ENCODE measurements around the gene HAUS2.
"Not testable (repeated sequence)": the region's sequence is repeated elsewhere in the genome, so short reads cannot be mapped to it uniquely, and the experiment has no call there.

Gene HAUS2

DNA sequence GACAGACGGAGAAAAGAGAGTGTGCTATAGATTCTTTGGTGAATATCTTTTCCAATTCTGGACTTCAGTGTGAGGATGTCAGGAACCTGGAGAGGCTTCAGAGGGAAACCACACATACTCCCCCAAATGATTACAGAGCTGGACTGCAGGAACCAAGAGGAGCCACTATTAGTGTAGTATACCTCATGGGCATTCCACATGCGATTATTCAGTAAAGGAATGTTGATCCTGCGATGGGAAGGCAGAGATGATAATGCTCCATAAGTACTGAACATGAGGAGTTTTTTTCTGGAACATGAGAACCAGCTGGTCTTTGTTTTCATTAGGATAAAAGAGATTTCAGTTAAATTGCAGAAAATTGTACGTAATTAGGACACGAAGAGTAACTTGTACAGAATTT is 45.5 kb downstream of the HAUS2 start:
- Histone ChIP-seq H3K27me3 (ENCODE audit: low read length) (no peaks in the 10 kb centered on the region), H3K9me2 (replicated peaks; ENCODE audit: insufficient read depth, low read length) (no peaks in the 10 kb centered on the region), H3K36me3 (ENCODE audit: low read length) (no peaks in the 10 kb centered on the region), H3F3A (ENCODE audit: insufficient read depth) (no peaks in the 10 kb centered on the region), H3K4me2 (ENCODE audit: low read depth, low read length, poor library complexity, severe bottlenecking) (no peak overlapping the region), H3K4me3 (ENCODE audit: insufficient read depth, low read length, poor library complexity, severe bottlenecking) (no peak overlapping the region), H3K9ac (ENCODE audit: low read length) (no peak overlapping the region), H3K9me3 (ENCODE audit: insufficient read depth, low read length) (no peaks in the 10 kb centered on the region), H3K27ac (ENCODE audit: low read depth, low read length) (no peak overlapping the region), H4K20me1 (ENCODE audit: low read depth, low read length) (no peaks in the 10 kb centered on the region), H3K79me2 (ENCODE audit: insufficient read depth, low read length) (no peaks in the 10 kb centered on the region), H2AFZ (ENCODE audit: low read depth, low read length, severe bottlenecking) (no peak overlapping the region)
- TF ChIP-seq, protein P1, sequence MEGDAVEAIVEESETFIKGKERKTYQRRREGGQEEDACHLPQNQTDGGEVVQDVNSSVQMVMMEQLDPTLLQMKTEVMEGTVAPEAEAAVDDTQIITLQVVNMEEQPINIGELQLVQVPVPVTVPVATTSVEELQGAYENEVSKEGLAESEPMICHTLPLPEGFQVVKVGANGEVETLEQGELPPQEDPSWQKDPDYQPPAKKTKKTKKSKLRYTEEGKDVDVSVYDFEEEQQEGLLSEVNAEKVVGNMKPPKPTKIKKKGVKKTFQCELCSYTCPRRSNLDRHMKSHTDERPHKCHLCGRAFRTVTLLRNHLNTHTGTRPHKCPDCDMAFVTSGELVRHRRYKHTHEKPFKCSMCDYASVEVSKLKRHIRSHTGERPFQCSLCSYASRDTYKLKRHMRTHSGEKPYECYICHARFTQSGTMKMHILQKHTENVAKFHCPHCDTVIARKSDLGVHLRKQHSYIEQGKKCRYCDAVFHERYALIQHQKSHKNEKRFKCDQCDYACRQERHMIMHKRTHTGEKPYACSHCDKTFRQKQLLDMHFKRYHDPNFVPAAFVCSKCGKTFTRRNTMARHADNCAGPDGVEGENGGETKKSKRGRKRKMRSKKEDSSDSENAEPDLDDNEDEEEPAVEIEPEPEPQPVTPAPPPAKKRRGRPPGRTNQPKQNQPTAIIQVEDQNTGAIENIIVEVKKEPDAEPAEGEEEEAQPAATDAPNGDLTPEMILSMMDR (IDR thresholded peaks at IDR 0.05; ENCODE audit: insufficient read depth, low read length, poor library complexity, severe bottlenecking): no peak
- no peak for TF ChIP-seq EZH2phosphoT487 (conservative IDR thresholded peaks at IDR 0.05; ENCODE audit: low read length)

DNA sequence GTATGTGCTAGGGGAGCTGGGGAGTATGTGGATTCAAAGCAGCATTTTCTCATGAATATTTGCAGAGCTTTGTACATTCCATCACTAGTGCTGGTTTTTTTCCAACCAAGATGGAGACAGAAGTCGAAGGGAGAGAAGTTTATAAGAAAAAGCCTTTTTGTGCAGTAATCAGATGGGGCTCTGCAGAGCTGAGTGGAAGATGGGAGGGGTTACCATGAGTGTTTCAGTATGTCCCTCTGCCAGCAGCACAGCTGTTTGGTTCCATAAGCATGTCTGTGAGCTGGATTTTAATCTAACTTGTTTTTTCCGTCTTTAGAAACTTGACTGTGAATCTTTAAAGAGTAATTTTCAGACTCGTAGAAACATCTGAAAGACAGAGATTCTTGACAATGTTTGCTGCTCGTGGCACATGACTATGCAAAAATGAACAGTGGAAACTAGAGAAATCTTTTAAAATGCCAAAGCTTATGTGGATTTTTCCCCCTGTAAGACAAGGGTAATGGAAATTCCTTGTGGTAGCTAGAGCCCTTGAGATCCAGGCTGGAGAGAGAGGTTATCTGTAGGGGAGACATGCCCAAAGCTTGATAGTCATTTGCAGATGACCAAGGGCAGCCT is 47.1 kb downstream of the HAUS2 start:
- Histone ChIP-seq H3K27me3 (ENCODE audit: low read length) (no peaks in the 10 kb centered on the region), H3K4me2 (ENCODE audit: low read depth, low read length, poor library complexity, severe bottlenecking) (no peak overlapping the region), H3F3A (ENCODE audit: insufficient read depth) (no peaks in the 10 kb centered on the region), H4K20me1 (ENCODE audit: low read depth, low read length) (no peaks in the 10 kb centered on the region), H3K79me2 (ENCODE audit: insufficient read depth, low read length) (no peaks in the 10 kb centered on the region), H2AFZ (ENCODE audit: low read depth, low read length, severe bottlenecking) (no peak overlapping the region), H3K9ac (ENCODE audit: low read length) (no peak overlapping the region), H3K36me3 (ENCODE audit: low read length) (no peaks in the 10 kb centered on the region), H3K9me2 (replicated peaks; ENCODE audit: insufficient read depth, low read length) (no peaks in the 10 kb centered on the region), H3K4me3 (ENCODE audit: insufficient read depth, low read length, poor library complexity, severe bottlenecking) (no peak overlapping the region), H3K27ac (ENCODE audit: low read depth, low read length) (no peak overlapping the region), H3K9me3 (ENCODE audit: insufficient read depth, low read length) (no peaks in the 10 kb centered on the region)
- TF ChIP-seq, protein P1 (IDR thresholded peaks at IDR 0.05; ENCODE audit: insufficient read depth, low read length, poor library complexity, severe bottlenecking): no peak
- no peak for TF ChIP-seq EZH2phosphoT487 (conservative IDR thresholded peaks at IDR 0.05; ENCODE audit: low read length)

DNA sequence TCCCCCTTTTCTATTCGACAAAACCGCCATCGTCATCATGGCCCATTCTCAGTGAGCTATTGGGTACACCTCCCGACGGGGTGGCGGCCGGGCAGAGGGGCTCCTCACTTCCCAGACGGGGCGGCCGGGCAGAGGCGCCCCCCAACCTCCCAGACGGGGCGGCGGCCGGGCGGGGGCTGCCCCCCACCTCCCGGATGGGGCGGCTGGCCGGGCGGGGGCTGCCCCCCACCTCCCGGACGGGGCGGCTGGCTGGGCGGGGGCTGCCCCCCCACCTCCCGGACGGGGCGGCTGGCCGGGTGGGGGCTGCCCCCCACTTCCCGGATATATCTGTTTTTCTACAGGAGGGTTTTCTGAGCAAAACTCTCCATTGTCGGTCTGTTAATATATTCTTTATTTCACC is 52.7 kb downstream of the HAUS2 start:
- not testable (repeated sequence) for H3K9me3 ChIP-seq (ENCODE audit: insufficient read depth, low read length); H3F3A ChIP-seq (ENCODE audit: insufficient read depth); H3K27me3 ChIP-seq (ENCODE audit: low read length); H3K79me2 ChIP-seq (ENCODE audit: insufficient read depth, low read length); H3K27ac ChIP-seq (ENCODE audit: low read depth, low read length); H3K4me3 ChIP-seq (ENCODE audit: insufficient read depth, low read length, poor library complexity, severe bottlenecking); H3K4me2 ChIP-seq (ENCODE audit: low read depth, low read length, poor library complexity, severe bottlenecking); H3K9me2 ChIP-seq (replicated peaks; ENCODE audit: insufficient read depth, low read length); H3K36me3 ChIP-seq (ENCODE audit: low read length); H4K20me1 ChIP-seq (ENCODE audit: low read depth, low read length); H2AFZ ChIP-seq (ENCODE audit: low read depth, low read length, severe bottlenecking); H3K9ac ChIP-seq (ENCODE audit: low read length)

DNA sequence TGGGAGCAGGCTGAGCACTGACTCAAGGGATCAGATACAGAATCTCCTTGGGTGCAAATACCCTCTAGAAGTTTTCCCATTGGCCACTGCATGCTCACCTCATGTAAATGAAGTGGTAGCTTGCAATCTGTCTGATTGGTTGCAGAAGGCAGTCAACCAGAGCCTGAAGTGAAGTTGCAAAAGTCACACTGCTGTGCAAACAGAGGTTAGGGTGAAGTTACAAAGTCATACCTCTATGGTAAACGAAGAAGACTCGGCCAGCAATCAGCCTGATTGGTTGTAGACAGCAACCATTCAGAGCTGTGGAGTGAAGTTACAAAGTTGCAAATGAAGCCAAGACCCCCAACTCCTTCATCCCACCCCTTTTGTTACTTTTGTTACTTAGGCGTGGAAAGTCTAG is 53.9 kb downstream of the HAUS2 start:
- Histone ChIP-seq H3K4me2 (ENCODE audit: low read depth, low read length, poor library complexity, severe bottlenecking) (no peak overlapping the region), H3K79me2 (ENCODE audit: insufficient read depth, low read length) (no peaks in the 10 kb centered on the region)

More for the DNA sequence above, 53.9 kb downstream of the HAUS2 start:
- no peaks in the 10 kb centered on the region for H3K27me3 ChIP-seq (ENCODE audit: low read length)
- no peaks in the 10 kb centered on the region; the same call in 1 of the 2 replicates for H3F3A ChIP-seq (ENCODE audit: insufficient read depth)
- H3K9ac ChIP-seq (ENCODE audit: low read length): no peak overlapping the region
- H2AFZ ChIP-seq (ENCODE audit: low read depth, low read length, severe bottlenecking): no peak overlapping the region
- TF ChIP-seq, protein P1 (IDR thresholded peaks at IDR 0.05; ENCODE audit: insufficient read depth, low read length, poor library complexity, severe bottlenecking): no peak
- TF ChIP-seq EZH2phosphoT487 (conservative IDR thresholded peaks at IDR 0.05; ENCODE audit: low read length): no peak
- no peak overlapping the region for H3K4me3 ChIP-seq (ENCODE audit: insufficient read depth, low read length, poor library complexity, severe bottlenecking)
- H3K27ac ChIP-seq (ENCODE audit: low read depth, low read length): no peak overlapping the region
- H3K36me3 ChIP-seq (ENCODE audit: low read length): no peaks in the 10 kb centered on the region
- H3K9me2 ChIP-seq (replicated peaks; ENCODE audit: insufficient read depth, low read length): no peaks in the 10 kb centered on the region
- no peaks in the 10 kb centered on the region for H4K20me1 ChIP-seq (ENCODE audit: low read depth, low read length)
- no peaks in the 10 kb centered on the region for H3K9me3 ChIP-seq (ENCODE audit: insufficient read depth, low read length)
